HG02885 (cell line): ENCODE results near the gene EPDR1.
A peak's percentile ranks its signal among the peaks of the same experiment; 100 is the strongest.
"Not testable (repeated sequence)": the region's sequence is repeated elsewhere in the genome, so short reads cannot be mapped to it uniquely, and the experiment has no call there.

Experiments
- ATAC-seq: cut with Tn5 transposase; IDR thresholded peaks from one replicate; pipeline ENCODE4 v1.9.1; 2021; ENCODE audit warnings: mild to moderate bottlenecking; ENCODE audit not compliant: unreplicated experiment, poor library complexity

The EPDR1 gene

DNA sequence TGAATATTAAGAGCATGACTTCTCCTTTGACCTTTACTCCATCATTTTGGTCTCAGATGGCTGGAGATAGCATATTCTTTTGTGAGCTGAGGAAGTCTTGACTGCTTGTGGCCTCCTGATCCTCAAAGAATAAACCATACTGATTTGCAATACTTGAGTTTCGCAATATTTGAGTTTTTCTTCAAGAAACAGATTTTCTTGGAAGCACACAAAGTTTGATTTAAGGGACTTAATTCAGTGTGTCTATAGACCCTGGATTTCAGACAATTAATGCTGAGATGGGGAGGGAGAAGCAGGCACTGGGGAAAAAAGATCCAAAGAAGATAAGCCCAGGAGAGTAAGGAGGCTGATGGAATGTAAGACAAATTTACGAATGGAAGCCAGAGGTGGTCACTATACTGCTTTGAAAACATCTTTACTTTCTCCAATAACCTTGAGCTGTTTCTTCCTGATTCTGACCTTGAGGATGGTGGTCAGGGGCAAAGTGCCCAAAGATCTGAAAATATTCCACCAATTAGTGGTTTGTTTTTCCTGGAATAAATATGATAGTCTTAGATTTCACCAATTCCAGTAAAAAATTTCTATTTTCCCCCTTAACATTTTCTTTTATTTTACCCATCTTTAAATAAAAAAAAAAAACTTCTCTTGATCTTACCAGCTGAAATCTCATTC is 7.5 kb downstream of the EPDR1 start:
- ATAC-seq = no peak

DNA sequence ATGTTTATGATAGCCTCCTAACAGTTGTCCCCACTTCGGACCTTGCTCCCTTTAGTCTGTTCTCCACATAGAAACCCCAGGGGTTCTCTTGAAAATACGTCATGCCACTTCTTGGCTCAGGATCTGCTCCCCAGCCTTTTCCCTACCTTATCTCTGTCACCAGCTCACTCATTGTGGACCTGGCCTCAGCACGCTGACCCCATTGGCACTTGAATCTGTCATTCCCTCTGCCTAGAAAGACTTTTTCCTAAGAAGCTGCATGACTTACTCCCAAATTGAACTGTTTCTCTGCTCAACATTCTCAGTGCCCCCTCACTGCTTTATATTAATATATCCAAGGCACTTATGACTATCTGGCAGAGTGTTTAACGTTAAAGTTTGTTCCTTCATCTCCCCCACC is 8.4 kb downstream of the EPDR1 start:
- no peak for ATAC-seq

DNA sequence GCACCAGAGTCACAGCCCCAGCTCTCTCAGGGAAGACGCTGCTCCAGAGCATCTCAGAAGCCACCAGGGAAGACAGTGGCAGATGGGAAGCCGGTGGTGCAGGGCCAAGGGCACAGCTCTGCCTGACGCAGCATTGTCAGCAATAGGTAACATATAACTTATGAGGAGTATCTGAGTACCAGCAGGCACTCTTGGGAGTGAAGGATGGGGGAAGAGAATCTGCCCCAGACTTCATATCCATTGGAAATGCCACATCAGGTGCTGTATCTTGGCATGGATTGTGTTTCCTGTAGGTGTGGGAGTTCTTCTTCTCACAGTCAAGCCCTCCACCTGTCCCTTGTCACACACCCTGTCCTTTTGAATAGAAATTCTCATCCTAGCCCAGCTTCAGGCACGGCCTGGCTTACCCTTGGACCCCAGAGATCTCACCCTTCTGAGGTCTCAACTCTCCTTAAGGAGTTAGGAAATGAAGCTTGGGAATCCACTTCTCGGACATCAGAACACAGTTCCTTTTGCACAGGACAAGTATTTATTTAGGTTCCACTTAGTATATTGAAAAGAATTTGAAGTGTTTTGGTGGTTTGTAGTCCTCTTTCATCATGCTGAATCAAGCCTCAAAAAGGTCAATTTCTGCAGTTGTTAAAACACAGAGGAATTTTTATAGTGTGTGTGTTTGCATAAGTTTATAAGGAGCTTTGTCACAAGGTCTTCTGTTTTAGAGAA is 9.9 kb downstream of the EPDR1 start:
- ATAC-seq = no peak

DNA sequence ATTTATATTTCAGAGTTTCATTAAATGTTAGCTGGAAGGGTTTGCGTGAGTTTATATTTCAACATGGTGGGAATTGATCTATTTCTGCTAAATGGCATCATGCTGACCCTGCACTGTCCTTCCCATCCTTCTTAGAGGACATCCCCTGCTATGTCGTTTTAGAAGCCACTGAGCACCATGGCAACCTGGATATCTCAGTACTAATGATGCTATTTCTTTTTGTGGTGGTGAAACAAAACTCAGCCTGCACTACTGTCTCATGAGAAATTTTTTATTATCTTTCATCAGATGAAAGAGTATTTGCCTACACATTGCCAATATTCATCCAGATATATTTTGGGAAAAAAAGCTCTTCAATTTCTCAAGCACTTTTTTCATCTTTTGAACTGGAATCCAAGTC is 12.1 kb downstream of the EPDR1 start:
- ATAC-seq = no peak

DNA sequence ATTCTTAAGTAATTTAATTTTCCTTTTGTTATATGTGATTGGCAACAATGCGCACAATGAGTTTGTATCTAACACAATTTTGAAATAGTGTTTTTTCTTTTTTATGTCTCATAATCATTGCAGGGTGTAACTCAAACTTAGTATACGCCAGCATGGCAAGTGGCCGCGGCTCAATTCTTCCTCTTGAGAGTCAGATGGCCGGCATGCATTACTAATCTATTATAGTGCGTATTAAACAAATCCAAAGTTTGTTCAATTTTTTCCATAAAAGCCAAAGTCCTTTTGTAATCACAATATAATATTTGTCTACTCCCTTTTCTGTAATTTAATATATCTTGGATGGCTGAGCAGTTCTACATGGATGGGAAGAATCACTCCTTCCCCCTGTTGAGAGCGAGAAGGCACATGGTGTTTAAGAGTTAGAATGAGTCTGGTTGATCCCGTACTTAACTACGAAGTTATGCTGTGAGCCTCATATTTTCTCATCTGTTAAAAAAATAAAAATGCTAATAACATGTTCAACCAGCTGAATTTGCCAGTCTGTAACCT is 12.7 kb downstream of the EPDR1 start:
- no peak for ATAC-seq

DNA sequence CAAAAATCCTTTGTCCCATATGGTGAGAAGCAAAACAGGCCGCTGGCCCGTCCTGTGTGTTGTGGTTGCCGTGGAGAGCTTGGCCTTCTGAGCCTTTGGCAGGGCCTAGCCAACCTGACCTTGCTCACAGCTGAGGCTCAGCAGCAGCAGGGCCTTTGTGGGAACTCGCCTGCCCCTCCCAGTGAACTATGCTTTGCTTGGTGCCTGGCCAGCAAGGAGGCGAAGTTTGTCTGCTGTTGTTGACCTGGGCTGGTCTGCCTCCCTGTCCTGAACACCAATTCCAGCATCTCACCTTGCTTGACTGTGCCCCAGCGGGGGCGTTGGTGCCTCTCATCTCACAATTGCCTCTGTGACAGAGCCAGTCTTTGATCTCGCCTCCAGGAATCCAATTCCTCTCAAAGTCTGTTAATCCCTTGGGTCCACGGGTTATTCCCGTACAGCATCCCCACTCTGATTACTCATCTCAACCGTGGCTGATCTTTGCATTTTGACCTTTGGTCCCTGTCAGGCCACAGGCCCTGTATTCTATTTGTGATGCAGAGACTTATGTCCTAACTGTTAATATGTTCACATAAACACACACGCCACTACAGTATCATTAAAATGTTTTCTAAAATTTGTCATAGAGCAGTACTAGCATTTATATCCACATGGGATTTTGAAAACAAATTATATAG is 22.6 kb downstream of the EPDR1 start:
- no peak for ATAC-seq

DNA sequence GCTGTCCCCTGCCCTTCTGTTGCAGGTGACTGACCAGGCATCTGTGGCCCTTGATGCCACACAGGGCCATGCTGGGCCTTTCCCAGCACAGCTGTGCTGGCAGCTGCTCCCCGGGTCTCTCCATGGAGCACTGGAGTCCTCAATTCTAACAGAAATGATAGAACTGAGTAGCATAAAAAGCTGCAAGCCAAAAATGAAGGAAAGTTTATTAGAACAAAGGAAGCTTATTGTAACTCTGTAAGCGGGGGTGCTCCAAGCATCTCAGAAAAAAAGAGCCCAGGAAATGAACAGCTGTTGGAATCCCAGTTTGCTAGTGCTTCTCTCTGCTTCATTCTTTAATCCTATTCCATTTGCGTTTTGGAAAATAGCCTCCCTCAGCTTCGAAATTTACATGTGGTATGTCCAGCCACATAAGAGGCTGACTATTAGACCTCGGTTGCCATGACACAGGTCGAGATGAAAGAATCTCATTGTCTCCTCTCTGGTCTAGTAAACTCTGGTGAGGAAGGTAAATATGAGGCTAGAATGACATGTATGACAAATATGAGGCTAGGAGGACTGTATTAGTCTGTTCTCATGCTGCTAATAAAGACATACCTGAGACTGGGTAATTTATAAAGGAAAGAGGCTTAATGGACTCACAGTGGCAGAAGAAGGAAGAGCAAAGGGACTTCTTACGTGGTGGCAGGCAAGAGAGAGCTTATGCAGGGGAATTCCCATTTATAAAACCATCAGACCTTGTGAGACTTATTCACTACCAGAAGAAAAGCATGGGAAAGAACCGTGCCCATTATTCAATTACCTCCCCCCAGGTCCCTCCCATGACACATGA is 23.7 kb downstream of the EPDR1 start:
- ATAC-seq = peak; percentile 36

DNA sequence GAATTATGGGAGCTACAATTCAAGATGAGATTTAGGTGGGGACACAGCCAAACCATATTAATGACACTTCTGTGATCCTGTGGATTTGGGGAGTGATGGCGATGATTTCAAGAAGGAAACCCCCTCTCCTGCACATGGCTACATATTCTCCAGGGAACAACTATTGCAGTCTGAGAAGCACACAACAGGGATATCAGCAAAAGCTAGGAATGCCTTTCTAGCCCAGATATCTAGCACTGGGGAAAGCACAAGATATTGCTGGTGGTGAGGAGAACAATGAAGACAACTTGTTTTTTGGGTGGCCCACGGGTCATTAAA is 24.3 kb downstream of the EPDR1 start:
- ATAC-seq = no peak

DNA sequence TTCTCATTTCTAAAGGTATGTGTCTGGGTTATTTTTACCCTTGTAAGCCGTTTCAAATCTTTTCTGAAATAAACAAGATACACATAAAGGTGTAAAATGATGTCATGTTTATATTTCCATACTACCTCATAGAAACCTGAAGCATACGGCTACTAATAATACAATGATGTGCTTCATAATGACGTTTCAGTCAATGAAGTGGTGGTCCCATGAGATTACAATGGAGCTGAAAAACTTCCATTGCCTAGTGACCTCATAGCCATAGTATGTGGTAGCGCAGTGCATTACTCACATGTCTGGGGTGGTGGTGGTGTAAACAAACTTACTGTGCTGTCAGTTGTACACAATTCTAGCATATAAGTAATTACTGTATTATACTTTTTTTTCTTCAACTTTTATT is 24.9 kb downstream of the EPDR1 start:
- no peak for ATAC-seq

DNA sequence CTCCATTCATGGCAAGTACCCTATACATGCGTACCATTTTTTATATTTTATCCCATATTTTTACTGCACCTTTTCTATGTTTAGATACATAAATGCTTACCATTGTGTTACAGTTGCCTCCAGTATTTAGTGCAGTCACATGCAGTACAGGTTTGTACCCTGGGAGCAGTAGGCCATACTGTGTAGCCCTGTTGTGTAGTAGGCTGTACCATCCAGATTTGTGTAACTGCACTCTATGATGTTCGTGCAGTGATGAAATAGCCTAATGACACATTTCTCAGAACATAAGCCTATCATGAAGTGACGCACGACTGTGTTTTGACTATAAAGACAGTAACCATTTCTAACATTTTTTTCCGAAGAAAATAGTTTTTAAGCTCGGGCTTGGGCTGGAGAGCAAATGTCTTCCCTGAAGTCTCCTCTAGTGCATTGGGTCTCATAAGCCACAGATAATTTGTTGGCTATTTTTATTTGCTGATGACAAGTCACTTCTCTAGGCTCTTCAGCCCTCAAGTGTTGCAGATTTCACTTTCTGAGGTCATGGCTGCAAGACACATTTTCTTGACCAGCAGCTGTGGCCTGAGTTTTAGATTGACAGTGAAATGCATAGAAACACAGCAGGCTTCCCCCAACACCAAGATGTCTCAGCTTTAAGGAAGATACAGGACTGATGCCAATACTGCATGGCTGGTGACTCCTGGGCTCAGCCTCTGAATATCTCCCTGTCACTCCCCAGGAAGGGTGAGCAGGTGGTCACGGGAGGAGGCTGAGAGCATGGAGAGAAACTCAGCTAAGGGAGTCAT is 26.9 kb downstream of the EPDR1 start:
- ATAC-seq = no peak

DNA sequence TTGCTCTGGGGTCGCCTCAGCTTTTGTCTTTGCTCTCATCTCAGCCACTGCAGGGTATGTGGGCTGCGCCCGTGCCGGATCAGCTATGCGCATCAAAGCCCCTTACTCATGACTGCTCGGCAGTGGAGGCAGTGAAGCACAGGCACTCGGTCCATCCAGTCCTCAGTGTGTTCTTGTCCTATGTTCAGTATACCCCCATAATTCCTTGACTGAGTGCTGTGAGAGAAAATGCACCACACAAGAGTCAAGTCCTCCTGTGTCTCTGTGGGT is 27.4 kb downstream of the EPDR1 start:
- ATAC-seq = no peak

DNA sequence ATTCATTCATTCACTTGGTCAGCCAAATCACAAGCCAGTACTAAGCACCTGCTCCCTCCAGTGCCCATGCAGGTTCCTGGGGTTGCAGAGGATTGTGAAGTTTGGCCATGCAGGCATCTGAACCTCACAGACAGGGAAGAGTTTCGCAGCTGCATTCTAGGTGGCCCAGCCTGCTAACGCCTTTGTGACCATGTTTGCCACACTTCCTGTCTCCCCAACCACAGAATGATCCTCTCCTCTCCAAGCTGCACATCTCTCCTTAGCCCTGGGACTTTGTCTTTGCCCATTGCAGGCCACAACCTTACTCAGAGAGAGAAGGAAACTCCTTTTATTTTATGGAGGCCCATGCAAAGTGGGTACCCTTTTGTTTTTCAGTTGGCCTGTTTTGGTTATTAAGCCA is 31.8 kb downstream of the EPDR1 start:
- no peak for ATAC-seq

DNA sequence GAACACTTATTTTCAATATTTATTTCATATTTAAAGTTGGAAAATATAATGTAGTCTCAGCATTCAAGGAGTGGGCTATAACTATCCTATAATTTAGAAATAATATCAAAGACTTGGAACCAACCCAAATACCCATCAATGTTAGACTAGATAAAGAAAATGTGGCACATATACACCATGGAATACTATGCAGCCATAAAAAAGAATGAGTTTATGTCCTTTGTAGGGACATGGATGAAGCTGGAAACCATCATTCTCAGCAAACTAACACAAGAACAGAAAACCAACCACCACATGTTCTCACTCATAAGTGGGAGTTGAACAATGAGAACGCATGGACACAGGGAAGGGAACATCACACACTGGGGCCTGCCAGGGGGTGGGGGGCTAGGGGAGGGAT is 33.8 kb downstream of the EPDR1 start:
- not testable (repeated sequence) for ATAC-seq

DNA sequence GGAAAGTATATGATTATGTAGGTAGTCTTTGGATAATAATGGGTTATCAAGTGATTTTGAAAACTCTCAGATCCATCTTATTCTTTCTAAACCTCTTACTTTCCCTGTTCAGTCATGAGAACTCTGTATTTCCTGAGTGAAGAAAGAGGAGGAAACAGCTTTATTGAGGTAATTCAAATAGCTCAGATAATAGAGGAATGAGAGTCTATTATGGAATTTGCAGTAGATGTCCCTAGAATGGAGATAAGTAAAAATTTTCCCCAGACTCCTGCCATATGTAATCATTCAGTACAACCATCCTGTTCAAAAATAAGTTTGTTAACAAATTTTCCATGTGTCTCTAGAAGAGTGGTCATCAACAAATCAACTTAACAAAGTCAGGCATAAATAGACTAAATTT is 36.4 kb downstream of the EPDR1 start:
- ATAC-seq = no peak

DNA sequence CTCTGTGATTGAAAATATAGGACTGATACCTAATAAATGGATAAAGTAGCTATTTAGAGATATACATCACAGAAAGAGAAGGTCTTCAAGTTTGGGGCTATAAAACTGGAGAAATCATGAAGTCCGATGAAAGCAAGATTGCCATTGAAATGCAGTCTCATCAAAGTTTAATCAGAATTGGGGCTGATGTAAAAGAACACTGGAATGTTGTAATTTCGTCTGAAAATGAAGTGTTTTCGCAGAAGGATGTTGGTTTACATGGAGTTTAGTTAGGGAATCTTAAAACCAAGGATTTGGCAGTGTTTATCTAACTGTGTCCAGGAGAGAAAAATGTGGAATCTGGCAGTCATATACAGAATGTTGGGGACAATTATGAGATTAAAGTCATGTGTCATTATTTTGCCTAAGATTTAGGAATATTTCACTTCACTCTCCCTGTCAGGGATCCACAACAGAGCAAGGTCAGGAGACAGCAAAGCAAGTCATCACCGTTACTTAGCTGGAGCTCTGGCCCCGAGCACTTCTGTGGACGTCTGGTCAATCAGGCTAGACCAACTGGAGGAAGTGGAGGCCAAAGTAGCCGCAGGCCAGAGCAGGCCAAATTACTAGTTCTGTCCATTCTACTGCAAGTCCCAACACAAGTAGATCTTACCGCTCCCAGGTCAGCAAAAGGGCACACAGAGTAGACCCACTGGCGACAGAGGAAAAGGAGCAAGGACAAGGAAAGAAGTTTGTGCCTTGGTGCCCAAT is 37.0 kb downstream of the EPDR1 start:
- no peak for ATAC-seq

DNA sequence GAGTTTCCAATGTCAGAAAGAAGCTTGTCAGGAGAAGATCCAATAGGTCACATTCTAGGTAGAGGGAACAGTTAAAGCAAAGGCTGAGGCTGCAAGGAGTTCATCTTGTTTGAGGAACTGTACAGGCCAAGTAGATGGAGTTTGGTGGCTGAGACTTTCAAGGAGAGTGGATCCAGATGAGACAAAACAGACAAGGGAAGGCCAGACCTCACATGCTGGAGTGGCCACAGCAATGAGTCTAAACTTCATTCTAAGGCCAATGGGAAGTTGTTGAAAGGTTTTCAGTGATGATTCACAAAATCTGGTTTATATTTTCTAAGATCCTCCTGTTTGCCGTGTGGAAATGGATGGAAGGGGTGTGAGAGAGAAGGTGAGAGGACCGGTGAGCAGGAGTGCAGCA is 40.0 kb downstream of the EPDR1 start:
- no peak for ATAC-seq

DNA sequence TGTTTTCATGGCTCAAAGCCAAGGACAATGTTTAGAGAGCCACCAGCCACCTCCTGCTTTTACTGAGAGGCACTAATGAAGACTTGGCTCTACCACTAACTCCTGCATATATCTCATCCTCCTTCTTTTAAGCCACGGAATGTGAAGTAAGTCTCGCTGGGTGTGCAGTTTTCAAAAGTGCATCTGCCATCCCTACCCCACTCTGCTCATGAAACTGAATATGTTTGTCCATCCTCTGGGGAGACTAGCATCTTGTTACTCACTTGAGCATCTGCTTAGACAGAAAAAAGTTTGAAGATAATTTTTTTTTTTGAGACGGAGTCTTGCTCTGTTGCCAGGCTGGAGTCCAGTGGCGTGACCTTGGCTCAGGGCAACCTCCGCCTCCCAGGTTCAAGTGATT is 40.8 kb downstream of the EPDR1 start:
- no peak for ATAC-seq

DNA sequence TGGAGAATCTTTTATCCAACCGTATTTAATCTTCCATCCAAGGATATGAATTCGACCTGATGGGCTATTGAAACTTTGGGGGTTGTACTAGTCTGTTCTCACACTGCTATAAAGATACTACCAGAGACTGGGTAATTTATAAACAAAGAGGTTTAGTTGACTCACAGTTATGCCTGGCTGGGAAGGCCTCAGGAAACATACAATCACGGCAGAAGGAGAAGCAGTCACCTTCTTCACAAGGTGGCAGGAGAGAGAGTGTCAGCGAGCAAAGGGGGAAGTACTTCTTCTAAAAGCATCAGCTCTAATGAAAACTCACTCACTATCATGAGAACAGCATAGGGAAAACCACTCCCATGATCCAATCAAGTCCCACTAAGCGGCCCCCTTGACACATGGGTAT is 43.8 kb downstream of the EPDR1 start:
- no peak for ATAC-seq

DNA sequence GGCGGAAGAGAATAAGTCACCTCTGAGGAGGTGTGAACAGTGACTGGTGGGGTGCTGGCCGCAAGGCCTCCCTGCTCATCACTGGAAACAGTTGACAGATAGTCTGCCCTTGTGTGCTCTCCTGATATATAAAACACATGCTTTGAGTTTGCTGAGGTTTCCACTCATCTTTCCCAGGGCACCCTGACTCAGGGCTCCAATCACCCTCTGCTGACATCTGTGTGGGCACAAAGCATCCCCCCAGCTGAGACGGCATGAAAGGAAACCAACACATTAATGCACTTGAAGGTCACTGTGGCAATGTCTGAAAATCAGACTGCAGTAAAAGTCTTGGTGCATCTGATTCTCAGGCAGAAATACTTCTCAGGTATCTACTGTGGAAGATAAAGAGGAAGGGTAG is 49.8 kb downstream of the EPDR1 start:
- ATAC-seq = no peak
